A204.1 (cell line): ENCODE measurements around the gene SPCS2.
"Not testable (repeated sequence)": the region's sequence is repeated elsewhere in the genome, so short reads cannot be mapped to it uniquely, and the experiment has no call there.

ENCODE experiments used
- FAIRE-seq: peaks from 2 replicates; lab custom pipeline; 2012; peaks lifted over from hg19 to GRCh38; lab: Jason Lieb, UNC

The SPCS2 gene

DNA sequence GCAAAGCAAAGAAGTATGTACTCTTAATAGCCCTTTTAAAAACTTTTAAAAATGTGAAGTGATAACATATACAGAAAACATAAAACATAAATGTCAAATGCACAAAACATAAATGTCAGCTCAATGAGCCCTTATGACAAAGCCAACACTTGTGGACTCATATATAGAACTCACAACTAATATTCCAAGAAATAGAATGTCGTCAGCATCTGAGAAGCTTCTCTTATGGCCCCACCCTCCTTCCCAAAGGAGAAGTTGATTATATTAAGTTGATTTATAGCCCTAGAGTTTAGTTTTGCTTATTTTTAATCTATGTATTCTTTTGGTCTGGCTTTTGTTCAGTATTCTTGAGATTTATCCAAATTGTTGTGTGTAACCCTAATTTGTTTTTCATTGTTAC, 53.5 kb downstream of the SPCS2 start:
- no peak for FAIRE-seq

DNA sequence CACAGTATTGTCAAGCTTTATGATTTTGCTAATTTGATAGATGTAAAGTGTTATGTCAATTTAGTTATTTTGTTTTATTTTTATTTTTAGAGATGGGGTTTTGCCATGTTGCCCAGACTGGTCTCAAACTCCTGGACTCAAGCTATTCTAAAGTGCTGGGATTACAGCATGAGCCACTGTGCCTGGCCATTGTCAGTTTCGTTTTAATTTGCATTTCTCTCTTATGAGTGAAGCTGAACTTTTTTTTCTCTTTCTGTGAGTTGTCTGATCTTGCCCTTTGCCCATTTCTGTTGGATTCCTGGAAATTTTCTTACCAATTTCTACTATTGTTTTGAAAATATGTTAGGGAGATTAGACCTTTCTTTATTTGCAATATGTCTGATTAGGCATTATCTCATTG, 55.1 kb downstream of the SPCS2 start:
- FAIRE-seq = no peak

DNA sequence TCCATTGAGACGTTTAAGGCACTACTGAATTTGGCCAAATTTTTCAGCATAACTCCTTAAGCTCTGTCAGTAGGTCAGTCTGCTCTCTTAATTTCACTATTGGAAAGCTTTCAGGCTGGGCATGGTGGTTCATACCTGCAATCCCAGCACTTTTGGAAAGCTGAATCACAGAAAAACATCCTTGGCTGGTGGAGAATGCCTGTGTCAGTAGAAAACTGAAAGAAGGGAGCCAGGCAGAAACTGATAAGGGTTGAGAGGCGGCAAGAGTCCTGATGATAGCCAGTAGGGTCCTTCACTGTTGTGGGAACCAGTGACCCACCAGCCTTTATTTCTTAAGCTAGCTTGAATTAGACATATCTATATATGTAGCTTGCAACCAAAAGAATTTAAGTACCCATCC, 62.3 kb downstream of the SPCS2 start:
- FAIRE-seq = no peak

DNA sequence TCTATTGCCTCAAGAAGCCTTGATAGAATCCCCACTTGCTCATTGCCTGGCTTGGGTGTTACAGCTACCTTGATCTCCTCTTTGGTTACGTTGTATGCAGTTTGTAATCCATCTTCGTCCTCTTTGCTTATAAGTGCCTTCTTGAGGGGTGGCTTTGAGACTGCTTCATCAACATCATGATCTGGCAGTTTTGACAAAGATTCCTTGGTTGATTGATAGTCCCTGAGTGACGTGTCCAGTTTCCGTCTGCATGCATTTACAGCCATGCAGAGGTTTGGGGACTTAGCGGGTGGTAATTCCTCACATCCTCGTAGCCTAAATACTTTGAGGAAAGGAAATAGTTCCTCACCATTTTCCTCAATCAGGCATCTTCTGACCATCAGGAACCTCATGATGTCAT, 62.8 kb downstream of the SPCS2 start:
- no peak for FAIRE-seq

DNA sequence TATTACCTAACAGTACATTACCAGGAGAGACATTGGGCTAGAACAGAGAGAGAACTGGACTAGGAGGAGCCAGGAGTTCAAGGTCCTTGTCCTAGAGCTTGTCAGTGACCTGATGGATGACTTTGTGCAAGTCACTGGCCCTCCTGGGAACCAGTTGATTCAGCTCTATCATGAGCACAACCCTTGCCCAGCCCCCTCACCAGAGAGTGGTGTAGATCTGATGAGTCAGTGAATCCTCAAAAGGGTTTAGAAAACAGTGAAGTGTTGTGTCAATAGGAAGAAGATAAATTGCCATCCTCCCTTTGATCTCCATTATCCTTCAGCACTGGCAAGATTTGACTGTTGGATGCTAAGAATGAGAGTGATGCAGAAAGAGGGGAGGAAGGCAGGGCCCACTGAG, 64.0 kb downstream of the SPCS2 start:
- no peak for FAIRE-seq

DNA sequence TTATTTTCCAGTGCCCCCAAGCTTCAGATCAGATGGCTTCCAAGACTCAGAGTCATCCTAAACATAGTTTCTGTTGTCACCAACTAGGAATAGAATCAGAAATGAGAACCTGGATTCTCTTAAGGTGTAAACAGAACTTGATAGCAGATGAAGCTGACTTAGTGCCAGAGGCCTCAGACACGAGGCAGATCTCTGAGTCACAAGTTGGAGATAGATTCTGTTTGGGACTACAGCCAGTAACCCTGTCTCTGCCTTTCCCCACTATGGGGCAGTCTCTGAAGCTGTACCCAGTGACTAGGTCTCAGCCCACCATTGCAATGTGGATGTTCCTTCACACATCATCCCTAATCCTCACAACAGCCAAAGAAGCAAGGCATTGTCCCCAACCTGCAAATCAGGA, 65.1 kb downstream of the SPCS2 start:
- FAIRE-seq = no peak

DNA sequence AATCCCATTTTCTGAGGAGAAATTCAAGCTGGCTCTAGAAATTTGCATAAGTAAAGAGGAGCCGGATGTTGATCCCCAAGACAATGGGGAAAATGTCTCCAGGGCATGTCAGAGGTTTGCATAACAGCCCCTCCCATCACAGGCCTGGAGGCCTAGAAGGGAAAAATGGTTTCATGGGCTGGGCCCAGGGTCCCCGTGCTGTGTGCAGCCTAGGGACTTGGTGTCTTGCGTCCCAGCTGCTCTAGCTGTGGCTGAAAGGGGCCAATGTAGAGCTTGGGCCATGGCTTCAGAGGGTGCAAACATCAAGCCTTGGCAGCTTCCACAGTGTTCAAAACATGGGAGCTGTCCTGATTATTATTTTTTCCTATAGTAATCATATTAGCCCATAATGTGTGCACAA, 70.1 kb downstream of the SPCS2 start:
- not testable (repeated sequence) for FAIRE-seq

DNA sequence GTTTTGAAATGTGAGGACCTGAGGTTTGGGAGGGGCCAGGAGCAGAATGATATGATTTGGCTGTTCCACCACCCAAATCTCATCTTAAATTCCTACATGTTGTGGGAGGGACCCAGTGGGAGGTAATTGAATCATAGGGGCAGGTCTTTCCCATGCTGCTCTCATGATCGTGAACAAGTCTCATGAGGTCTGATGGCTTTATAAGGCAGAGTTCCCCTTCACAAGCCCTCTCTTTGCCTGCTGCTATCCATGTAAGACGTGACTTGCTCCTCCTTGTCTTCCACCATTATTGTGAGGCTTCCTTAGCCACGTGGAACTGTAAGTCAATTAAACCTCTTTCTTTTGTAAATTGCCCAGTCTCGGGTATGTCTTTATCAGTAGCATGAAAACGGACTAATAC, 71.3 kb downstream of the SPCS2 start:
- FAIRE-seq = not testable (repeated sequence)

DNA sequence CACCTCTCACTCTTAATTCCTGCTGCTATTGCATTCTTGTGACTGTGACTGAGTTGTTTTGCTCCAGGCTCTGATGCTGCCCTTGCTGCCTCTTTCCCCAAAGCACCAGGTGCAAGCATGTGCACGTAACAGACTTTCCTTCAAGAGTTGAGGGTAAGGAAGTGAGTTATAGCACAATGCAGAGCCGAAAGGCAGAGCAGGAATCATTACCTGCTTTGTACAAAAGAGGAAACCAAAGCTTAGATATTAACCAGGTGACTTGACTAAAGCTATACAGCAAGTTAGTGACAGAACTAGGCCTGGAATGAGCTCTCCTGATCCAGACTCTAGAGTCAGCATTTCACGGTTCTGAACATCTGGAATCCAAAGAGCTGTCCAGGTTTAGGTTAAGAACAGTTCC, 73.2 kb downstream of the SPCS2 start:
- no peak for FAIRE-seq

DNA sequence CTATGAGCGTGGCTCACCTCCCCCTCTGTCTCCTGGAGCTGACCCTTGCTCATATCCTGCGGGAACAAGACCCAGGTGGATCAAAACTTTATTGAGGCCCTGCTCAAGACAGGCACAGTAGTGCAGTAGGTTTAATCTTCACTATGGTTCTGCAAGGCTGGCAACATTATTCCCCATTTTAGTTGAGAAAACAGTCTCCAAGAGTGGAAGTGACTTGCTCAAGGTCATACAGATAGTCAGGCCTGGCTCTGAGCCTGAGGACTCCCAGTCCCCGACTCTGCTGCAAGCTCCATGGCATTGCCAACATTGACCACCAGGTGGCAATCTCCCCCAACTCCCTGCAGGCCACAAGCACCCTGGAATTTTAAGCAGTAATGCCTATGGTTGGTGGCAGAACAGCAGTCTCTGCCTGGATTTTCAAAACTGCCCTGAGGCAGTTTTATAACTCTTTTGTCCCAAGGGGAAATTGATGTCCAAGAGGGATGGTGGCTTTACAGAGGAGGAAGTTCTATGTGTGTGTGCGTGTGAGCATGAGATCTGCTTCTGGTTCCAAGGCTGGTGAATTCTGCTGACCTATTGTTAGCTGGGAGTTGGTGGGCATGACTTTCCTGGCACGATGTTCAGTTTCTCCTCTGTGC, 73.8 kb downstream of the SPCS2 start:
- FAIRE-seq = no peak

DNA sequence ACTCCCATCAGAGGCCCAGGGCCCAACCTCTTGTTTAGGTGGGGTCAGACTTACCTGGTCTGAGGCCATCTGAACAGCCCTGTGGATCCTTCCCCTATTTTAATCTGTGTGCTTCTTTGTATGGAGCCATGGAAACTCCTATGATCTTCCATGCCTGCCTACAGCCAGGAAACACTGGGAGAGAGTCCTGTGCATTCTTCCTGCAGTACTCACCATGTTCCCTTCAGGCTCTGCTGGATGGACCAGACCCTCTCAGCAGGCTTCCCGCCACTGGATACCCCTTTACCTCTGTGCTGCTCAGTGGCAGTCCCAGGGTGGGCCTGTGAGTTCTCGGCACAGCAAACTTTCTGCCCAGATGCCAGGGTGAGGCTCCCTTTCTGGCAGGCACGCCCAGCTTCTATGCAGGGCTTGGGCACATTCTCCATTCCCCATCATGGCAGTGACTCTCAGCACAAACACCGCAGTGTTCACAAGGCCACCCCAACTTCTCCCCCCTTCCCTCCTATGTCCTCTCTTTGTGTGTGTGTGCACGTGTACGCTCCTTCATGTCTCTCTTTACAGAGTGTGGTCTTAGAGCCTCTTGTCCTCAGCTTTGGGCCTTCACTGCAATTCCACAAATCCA, 74.5 kb downstream of the SPCS2 start:
- FAIRE-seq = no peak

DNA sequence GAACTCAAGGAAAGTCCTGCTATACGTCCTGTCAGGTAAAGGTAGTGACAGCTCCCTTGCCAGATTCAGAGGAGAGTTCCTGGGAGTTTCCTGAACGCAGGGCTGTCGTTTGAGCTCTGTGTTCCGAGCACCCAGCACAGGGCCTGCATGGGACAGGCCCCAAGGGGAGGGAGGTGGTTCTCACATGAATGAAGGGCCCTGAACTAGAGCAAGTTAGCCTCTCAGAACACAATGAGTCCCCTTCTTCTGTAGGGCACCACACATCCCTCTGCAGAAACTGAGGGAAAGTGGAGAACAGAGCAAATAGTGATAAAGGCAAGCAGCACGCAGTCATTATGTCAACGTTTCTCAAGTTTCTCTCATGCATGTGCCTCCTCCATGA, 75.0 kb downstream of the SPCS2 start:
- no peak for FAIRE-seq

DNA sequence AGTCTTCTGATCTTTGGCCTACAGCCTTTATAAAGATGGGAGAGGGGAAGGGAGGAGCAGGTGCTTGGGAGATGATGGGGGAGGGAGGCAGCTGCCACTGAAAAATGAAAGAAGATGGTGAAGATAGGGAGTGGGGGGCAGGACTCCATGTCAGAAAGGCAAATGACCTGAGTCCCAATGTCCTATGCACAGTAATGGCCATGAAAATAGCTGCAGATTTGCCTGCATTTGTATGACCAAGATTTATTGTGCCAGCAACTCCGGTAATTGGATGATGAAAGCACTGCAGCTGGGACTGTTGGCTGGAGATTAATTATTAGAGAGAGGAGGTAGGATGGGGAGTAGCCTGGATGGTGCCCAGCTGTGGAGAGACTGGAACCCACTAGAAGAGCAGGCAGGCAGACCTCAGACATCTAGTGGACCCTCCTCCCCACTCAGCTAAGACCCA, 75.7 kb downstream of the SPCS2 start:
- no peak for FAIRE-seq

DNA sequence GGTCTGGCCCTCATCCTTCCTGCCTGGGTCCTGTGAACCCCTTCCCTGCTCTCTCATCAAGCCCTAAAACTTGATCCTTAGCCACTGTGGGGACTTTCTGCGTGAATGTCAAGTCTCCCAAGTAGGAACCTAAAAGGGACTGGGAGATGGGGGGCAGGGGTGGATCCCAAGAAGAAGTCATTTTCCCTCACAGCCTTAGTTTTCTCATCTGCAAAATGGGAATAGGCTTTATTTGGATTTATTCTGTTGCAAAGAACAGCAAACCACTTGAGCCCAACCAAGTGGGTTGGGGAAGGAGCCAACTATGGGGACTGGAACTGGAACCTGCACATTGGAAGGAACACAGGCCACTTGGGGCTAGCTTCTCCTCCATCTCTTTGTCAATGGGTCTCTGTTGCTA, 76.5 kb downstream of the SPCS2 start:
- FAIRE-seq = no peak

DNA sequence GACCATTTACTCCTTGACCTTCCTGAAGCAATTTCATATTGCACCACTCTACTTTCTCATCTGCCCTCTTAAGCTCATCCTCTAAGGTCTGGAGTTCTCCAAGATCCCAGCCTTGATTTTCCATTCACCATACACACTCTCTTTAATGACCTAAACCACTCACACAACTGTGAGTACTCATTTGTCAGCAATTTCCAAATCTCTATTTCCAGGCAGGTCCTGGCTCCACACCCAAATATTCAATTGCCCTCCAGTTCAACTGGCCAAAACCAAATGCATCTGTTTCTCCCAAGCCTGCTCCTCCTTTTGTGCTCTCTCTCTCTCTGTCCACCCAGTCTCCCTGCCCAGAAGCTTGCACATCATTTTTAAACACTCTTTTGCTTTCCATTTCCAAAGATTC, 79.3 kb downstream of the SPCS2 start:
- FAIRE-seq = no peak
